Measurements from ENCODE around the gene N4BP2.

- no peak for TF ChIP-seq TCF12 (IDR thresholded peaks at IDR 0.05; ENCODE audit: low read depth)
- TF ChIP-seq MAX (IDR thresholded peaks at IDR 0.05) = no peak
- no peak for TF ChIP-seq CEBPB (IDR thresholded peaks at IDR 0.05)
- no peak for TF ChIP-seq TAF1 (IDR thresholded peaks at IDR 0.05; ENCODE audit: low read depth)
- no peak for TF ChIP-seq YY1 (IDR thresholded peaks at IDR 0.05; ENCODE audit: low read depth)
- TF ChIP-seq EP300 (IDR thresholded peaks at IDR 0.05; ENCODE audit: borderline replicate concordance) = no peak
- TF ChIP-seq REST (IDR thresholded peaks at IDR 0.05; ENCODE audit: low read depth) = no peak
- TF ChIP-seq USF1 (IDR thresholded peaks at IDR 0.05) = no peak
- TF ChIP-seq CREB1 (IDR thresholded peaks at IDR 0.05; ENCODE audit: low read depth) = no peak
- TF ChIP-seq TEAD4 (IDR thresholded peaks at IDR 0.05) = no peak
- no peak for TF ChIP-seq RAD21 (IDR thresholded peaks at IDR 0.05; ENCODE audit: low read depth)
- TF ChIP-seq FOXM1 (IDR thresholded peaks at IDR 0.05; ENCODE audit: borderline replicate concordance, low read depth) = no peak
- no peak for TF ChIP-seq EGR1 (IDR thresholded peaks at IDR 0.05)
These were observed 148.9 kb downstream of the N4BP2 start for GRCh38 chr4:40205259-40206198.

All from Ishikawa (cell line).